SHP77 treated with DMSO at 0.1 percent for 48 hours (cell line): Measurements from ENCODE around the gene RNASEH2A.

Experiments
- DNase-seq: peaks from one replicate; lab custom pipeline; 2025; lab: John Stamatoyannopoulos, UW

RNASEH2A gene

DNA sequence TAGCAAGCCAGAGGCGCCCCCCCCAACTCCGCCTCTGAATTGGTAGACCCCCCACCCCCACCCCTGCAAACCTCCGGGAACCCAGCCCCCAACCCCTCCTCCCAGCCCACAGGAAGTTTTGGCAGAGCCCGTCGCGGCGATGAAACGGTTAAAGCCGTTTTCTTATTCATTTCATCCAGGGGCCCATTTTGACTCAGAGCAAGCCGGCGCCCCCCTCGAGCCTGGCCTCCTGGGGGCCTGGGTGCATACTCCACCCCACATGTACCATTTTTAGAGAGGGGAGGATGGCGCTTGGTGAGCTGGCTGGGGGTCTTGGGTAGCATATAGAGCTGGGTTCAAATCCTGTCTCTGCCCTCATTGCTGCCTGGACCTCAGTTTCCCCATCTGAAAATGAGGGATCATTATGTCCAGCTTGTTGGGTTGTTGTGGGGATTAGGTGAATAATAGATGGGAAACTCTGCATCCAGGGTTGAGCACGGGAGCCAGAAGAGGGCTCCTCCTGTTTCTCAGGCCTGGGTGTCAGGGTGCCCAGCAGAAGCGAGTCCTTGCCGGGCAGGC, 23.0 kb upstream of the RNASEH2A start:
- no peak for DNase-seq

DNA sequence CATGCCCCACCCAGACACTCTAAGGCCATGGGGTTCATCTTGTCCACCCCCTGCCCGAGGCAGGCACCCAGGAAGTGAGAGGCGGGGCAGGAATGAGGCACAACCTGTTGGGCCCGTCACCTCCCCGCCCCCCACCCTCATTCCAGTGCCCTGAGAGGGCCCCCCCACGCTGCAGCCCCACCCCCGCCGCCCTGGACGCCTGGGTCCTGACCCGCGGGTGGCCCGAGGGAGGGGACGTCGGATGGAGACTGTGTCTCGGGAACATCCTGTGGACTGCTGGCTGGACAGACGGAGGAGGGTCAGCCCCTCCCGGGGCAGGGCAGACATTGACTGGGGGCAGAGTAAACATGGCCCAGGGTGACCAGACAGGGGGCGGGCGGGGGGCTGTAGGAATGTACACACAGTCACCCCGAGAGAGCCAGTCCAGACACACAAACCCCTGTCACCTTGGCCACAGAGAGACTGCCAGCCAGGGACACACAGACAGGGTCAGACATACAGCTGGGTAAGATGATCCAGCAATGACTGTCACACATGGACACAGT, 22.5 kb upstream of the RNASEH2A start:
- DNase-seq, result no peak

GRCh38 chr19:12784394-12784870, 22.0 kb upstream of the RNASEH2A start:
- DNase-seq, result no peak

DNA sequence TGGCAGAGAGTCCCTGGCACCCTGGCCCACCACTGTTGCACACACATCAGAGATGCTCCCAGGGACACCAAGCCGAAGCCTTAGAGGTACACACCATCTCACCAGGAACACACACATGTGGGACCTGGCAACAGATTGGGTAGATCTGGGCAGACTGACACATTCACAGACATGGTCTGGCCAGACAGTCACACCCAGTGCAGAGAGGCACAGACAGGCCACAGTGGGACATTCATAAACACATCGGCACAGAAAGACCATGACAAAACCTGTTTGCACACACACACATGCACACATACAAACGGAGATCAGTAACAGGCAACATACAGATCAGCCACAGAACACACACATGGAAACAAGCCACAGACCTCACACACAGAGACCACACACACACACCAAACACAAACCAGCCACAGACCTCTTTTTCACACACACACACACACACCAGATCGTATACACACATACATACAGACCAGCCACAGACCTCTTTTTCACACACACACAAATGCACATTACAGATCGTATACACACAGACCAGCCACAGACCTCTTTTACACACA, 21.4 kb upstream of the RNASEH2A start:
- DNase-seq, result no peak

- DNase-seq, result no peak
Measured at GRCh38 chr19:12785431-12786031, 20.9 kb upstream of the RNASEH2A start.

- no peak for DNase-seq
Measured at GRCh38 chr19:12786141-12786870, 20.1 kb upstream of the RNASEH2A start.

GRCh38 chr19:12786952-12787351, 19.4 kb upstream of the RNASEH2A start:
- DNase-seq, result no peak

DNA sequence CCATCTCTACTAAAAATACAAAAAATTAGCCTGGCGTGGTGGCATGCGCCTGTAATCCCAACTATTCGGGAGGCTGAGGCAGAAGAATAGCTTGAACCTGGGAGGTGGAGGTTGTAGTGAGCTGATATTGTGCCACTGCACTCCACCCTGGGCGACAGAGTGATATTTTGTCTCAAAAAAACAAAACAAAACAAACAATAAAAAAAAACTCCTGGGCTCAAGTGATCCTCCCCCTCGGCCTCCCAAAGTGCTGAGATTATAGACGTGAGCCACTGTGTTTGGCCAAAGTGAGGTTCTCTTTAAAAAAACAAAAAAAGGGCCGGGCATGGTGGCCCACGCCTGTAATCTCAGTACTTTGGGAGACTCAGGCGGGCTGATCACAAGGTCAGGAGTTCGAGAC, 18.9 kb upstream of the RNASEH2A start:
- DNase-seq, result no peak

DNA sequence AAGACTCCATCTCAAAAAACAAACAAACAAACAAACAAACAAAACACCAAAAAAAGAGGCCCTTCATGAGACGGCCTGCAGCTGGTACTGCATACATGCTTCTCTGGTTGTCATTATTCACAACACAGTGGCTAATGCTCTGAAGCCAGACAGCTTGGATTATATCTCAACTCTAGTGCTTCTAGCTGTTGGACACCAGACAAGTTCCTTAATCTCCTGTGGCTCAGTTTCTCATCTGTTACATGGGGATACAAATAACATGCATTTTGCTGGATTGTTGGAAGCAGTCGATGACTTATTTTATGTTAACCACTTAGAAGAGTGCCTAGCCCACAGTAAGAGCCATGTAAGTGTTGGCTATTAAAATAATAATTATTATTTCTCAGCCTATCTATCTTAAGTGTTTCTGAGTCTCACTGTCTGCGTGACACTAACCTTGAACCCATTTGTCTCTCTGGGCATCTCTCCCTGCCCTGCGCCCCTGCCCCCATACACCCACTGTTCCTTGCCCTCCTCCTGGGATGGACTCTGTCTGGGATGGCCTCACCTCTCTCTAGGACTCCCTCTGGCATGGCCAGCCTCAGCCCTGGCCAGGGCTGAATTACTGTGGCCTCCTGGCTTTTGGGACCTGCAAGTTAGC, 18.2 kb upstream of the RNASEH2A start:
- DNase-seq, result no peak

DNA sequence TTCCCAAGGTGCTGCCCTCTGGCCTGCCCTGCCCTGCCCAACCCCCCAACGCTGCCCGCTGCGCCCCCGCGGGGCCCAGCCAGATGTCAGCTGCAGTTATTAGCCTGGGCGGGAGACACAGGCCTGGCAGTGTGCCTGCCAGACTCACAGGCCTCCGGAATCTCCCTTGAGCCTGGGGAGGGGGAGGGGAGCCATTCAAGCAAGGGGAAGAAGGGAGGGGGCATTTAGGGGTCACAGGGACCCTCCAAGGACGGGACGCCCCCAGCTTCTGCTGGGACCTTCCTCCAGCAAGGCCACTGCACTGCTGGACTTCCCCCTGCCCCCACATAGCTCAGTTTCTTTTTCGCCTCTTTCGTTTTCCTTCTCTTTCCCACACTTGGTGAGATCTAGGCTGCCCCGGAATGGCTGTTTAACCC, 17.7 kb upstream of the RNASEH2A start:
- DNase-seq, result peak; percentile 19

GRCh38 chr19:12789098-12789903, 17.1 kb upstream of the RNASEH2A start:
- DNase-seq, result no peak

DNA sequence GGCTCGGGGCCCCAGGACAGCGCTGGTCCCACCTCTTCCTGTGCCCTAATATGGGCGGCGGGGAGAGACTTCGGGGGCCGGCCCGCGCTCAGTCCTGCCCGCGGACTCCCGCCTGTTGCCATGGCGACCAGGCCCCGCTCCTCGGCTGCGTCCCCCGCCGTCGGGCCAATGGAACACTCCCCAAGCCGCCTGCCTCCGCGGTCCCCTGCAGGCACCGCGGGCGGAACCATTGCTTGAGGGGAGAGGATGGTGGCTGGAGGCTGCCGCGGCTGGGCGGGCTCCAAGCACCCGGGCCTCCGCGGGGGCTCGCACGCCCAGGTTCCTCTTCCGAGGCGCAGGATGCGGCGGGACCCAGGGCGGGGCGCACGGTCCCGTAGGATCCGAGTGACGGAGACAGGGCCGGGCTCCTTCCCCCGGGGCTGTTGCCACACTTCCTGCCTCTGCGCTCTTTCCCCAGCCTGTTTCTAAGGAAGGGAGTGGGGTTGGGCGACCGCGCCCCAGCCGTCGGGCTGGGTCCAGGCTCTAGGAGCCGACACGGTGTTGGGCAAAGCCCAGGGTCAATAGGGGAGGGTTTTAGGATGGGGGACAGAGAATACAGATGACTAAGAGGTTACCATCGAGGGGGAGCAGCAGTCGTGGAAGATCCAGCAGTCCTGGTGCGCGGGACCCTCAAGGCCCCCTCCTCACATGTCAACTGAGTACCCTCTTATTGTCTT, 16.3 kb upstream of the RNASEH2A start:
- peak; percentile 67 for DNase-seq

DNA sequence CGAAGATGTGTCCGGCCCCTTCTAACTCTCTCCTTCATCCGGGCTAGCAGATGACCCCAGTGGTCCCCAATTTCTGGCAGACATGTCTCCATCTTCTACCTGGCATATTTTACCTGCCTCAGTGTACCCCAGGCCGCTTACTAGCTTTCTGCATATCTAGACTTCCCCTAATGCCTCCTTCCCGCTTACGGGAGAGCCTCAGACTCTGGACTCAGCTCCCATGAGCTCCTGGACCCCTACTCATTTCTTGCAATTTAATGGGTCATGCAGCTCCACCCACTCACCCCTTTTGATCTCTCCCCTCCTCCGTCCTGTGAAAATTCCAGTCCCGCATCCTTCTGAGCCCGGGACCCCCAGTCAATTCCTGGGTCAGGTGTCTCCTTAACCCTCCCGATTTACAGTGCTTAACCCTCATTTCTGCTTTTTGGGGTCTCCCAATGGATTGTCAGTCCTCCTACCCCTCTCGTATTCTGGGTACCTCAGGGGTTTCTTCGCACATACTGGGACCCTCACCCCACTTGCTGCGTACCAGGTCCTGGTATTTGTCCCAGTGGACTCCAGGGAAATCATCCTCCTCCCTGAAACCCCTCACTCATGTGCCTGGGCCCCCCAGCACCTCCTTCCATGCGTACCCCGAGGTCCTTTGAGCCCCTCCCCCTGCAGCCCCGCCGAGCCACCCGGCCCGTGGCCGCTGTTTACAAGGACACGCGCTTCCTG, 15.6 kb upstream of the RNASEH2A start:
- DNase-seq, result no peak

DNA sequence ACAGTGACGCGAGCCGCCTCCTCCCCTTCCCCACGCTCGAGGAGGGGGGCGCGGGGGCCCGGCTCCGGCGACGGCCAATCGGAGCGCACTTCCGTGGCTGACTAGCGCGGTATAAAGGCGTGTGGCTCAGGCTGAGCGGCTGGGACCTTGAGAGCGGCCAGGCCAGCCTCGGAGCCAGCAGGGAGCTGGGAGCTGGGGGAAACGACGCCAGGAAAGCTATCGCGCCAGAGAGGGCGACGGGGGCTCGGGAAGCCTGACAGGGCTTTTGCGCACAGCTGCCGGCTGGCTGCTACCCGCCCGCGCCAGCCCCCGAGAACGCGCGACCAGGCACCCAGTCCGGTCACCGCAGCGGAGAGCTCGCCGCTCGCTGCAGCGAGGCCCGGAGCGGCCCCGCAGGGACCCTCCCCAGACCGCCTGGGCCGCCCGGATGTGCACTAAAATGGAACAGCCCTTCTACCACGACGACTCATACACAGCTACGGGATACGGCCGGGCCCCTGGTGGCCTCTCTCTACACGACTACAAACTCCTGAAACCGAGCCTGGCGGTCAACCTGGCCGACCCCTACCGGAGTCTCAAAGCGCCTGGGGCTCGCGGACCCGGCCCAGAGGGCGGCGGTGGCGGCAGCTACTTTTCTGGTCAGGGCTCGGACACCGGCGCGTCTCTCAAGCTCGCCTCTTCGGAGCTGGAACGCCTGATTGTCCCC, 14.9 kb upstream of the RNASEH2A start, which contains the start of gene JUNB:
Gene JUNB, plus strand, starts transcription at position 142 of the 706 bp plus-strand sequence. Its CDS starts 286 bp downstream, at position 428.
- DNase-seq, result peak; percentile 70

- peak; percentile 35 for DNase-seq
Measured at GRCh38 chr19:12792051-12792852, 14.1 kb upstream of the RNASEH2A start.

DNA sequence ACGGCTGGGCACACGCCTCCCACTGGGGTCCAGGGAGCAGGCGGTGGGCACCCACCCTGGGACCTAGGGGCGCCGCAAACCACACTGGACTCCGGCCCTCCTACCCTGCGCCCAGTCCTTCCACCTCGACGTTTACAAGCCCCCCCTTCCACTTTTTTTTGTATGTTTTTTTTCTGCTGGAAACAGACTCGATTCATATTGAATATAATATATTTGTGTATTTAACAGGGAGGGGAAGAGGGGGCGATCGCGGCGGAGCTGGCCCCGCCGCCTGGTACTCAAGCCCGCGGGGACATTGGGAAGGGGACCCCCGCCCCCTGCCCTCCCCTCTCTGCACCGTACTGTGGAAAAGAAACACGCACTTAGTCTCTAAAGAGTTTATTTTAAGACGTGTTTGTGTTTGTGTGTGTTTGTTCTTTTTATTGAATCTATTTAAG, 13.5 kb upstream of the RNASEH2A start:
- DNase-seq, result no peak

- peak; percentile 74 for DNase-seq
Measured at GRCh38 chr19:12793290-12794195, 12.8 kb upstream of the RNASEH2A start.
